Inferior parietal cortex (tissue), 1 donor: ENCODE results near the gene TTC12.
"Not testable (repeated sequence)": the region's sequence is repeated elsewhere in the genome, so short reads cannot be mapped to it uniquely, and the experiment has no call there.

ENCODE experiments used
- DNase-seq: peaks from one replicate; pipeline ENCODE4 v3.0.0-alpha.2; 2016; ENCODE audit errors: extremely low spot score

TTC12 gene

DNA sequence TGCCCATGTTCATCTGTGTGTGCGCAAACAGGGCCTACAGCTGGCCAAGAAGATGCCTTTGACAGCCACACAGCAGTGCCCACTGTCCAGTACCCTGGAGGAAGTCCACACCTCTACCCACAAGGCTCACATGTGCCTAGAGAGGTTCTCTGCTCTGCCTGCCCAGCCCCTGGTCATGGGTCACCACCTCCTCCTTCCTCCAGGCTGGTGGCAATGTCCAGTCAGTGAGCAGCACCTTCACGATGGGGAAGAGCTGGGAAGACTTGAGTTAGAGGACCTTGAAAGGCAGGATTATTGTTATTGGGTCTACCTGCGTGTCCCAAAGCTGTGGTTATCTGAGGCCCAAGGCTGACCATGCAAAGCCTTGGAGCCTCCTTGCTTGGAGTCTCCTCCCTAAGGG, 28.4 kb upstream of the TTC12 start:
- no peak for DNase-seq

DNA sequence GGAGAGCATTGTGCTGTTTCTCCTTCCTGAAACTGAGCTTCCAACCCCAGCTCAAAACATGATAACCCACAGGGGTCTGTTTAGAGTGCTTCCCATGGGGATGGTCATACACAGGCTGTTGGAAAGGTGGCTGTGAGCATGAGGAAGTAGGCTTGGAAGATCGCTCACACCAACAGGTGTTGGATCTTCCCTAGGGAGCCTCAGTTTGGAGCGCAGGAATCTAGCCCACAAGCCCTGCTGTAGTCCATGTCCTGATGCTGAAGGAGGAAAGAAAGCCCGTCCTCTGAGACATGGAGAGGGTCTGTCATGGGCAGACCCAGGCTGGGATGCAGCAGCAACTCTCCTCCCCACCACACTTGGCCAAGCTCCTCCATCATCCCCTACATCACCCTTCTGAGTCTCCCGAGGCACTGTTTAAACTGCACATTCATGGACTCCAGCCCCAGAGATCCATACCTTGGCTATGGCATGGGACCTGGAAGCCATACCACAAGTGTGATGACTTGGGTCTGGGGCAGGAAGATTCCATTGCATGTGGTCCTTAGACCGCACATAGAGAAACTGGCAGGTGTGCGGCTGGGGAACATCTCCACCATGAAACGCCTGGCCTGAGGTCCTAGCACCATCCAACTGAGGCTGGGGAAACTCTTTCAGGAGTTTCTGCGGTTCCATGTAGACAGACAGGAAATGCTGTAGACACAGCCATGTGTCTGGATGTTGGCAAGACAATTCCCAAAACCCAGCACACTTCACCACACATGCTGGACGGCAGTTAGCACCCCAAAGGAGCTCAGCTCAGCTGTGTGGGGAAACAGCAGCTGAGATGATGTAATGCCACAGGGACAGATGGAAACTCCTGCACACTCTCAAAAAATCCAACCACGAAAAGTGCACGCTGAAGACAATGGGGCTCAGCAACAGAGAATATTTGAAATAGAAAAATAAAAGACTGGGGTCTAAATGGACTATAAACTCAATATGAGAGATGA, 27.6 kb upstream of the TTC12 start:
- no peak for DNase-seq

DNA sequence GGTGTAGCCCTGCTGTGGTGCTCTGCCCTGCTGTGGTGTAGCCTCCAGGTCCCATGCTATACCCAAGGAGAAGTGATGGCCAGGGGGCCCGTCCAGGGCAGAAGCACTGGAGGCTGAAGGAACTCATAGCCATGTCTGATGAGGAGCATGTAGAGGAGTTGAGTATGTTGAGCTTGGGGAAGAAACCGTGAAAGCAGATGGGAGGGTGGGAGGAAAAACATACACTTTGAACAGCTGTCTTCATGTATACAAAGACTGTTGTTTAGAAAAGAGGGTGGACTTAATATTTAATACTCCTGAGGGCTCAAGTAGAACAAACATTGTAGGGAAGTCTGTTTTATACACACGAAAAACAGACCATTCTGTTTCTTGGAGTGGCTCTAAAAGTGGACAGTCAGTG, 26.6 kb upstream of the TTC12 start:
- DNase-seq = no peak

DNA sequence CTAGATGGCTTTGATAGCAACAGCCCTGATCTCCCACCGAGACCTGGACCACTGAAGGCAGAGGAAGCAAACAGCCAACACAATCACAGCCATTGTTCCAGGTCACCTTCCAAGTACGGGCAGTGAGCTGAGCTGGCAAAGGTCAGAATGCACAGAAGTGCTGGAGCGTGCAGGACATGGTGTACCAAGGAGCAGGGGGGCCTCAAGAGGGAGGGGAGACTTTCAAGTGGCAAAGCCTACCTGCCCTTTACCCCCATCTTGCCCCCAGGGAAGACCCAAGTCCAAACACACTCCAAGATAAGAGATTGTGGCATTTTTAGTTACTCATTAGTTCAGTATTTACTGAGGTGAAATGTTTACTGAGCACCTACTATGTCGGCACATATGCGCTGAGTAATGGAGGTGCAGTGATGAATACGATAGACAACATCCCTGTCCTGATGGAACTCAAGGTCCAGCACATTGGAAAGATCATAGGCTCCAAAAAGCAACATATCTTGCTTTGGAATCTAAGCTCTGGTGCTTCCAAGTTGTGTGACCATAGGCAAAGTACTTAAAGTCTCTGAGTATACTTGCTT, 26.0 kb upstream of the TTC12 start:
- no peak for DNase-seq

DNA sequence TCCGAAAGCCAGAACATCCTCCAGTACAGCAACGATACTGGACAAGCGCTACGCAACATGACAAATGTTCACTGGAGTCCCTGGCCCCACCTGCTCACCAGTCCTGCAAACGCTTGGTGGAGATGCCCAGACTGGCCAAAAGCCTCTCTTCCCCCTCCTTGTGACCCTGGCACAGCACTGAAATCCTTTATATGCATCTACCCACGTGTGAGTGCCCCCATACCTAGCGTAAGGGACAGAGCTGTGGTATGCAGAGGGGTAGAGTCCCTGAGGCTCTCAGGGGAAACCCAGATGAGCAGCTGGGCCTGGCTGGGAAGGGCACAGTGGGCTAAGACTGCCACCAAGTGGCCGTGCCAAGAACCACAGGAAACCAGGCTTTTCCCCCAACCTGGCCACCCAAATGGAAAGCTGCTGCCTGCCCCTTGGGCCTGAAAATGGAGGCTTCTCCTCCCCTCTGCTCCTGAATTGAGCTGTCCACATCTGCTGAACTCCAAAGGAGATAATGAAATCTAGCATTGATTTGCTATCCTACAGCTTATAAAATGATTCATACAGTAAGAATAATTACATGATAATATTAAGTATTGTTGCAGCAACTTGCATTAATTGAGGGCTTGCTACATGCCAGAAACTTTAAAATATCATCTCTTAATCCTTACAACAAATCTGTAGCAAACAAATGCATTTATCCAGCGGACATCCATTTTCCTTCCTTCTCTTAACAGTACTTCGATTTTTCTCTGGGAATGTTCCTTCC, 24.8 kb upstream of the TTC12 start:
- DNase-seq = peak; percentile 75

DNA sequence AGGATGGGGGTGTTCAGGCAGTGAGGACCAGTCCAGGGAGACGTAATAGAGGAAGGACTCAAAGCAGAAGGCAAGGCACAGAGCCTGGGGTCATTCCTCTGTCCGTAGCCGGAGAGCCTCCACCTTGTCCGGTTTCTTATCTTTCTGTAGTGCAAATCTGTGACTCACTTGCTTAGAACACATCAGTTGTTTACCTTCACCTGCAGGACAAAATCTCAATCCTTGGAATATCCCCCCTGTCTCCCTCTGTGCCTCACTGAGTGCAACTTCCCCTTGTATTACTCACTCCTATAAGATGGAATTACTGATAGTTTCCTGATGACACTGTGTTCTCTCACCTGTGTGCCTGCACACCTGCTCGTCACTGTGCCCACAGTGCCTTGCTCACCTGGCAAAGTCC, 20.4 kb upstream of the TTC12 start:
- DNase-seq = no peak

DNA sequence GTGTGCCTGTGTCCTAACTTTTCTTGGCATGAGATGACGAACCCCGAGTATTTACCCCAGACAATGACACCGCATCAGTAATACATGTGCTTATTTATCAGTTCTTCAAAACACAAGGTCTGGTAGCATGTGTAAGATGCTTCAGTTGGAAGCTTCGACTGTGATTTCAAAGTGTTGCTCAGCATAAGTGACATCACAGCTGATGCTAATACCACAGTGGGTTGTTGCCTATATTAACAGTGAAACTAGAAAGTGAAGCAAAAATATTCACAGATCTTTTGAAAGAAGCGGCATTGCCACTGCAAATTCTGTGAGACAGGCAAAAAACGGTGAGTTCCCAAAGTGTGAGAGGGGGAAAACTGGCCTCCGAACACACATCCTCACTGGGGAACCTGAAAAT, 18.4 kb upstream of the TTC12 start:
- DNase-seq = no peak

DNA sequence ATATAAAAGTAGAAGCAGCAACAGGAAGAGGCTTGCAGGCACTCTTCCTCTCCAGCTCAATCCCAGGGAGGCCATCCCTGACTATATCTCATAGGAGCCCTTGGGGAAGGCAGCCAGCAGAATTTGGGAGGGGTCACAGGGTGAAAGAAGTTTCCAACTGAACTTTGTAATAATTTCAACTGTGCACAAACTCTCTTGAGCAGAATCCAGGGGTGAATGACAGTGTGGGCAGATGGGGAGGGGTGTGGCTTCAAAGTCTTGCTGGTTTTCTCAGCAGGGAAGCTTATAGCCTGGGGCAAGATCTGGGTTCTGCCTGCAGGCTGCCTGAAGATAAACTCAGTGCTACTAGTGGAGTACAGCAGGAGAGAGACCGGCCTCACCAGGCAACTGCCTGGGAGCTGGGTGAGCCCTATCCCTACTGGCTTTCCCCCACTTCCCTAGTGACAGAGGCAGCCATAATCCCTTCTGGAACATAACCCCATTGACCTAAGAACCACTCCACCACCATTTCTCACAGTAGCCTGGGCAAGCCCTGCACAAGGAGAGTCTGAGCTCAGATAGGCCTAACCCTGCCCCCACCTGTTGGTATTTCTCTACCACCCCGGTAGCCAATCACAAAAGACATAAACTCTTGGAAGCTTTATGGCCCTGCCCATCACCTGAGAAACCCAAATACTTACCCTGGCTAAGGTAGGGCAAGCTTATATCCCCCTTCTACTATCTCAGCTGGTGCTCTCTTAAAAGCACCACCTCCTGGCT, 17.8 kb upstream of the TTC12 start:
- no peak for DNase-seq

DNA sequence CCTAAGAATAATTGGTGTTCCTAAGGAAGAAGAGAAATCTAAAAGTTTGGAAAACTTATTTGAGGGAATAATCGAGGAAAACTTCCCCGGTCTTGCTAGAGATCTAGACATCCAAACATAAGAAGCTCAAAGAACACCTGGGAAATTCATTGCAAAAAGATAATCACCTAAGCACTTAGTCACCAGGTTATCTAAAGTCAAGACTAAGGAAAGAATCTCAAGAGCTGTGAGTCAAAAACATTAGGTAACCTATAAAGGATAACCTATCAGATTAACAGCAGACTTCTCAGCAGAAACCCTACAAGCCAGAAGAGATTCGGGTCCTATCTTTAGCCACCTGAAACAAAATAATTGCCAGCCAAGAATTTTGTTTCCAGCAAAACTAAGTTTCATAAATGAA, 15.9 kb upstream of the TTC12 start:
- DNase-seq = not testable (repeated sequence)

DNA sequence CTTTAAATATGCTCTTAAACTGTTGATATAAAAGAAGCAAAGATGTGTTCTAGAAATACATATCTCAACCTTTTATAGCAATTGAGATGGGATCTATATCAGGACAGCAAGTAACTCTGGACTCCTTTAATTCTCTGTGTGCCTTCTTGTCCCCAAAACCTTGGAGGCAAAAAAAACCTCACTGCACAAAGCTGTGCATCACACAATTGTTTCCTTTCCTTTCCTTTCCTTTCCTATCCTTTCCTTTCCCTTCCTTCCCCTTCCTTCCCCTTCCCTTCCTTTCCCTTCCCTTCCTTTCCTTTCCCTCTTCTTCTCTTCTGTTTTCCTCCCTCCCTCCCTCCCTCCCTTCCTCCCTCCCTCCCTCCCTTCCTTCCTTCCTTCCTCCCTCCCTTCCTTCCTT, 9.5 kb upstream of the TTC12 start:
- DNase-seq = no peak

DNA sequence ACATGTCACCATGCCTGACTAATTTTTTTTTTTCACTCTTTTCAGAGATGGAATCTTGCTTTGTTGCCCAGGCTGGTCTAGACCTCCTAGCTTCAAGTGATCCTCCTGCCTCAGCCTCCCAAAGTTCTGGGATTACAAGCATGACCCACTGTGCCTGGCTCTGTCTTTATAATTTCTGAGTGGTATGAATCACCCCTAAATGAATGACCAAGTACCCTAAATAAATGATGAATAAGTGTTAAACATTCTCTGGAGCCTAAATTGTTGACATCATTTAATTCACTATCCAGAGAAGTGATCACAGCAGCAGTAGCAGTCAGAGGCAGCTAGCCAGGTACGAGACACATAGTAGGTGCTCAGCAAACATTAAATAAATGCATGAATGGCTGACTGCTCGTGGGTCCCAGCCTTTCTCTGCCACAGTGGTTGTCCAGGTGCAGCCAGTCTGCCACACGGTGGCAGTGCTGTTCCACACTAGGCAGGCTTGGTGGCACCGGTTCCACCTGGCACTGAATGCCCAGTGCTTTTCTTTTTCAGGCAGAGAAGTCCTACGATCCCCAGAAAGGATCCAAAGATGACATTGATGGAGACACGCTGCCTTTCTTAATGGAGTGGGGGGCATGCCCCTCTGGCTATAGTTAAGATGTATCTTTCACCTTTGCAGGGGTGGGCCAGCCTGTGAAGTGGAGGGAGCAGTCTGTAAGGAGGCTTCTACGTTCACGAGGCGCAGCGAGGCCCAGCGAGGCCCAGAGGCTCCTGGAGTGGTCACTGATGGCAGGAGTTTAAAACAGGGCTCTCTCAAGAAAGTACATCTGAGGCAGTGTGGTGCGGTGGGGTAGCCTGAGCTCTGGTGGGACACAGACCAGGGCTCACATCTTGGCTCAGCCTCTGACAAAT, 8.7 kb upstream of the TTC12 start:
- DNase-seq = peak; percentile 85

DNA sequence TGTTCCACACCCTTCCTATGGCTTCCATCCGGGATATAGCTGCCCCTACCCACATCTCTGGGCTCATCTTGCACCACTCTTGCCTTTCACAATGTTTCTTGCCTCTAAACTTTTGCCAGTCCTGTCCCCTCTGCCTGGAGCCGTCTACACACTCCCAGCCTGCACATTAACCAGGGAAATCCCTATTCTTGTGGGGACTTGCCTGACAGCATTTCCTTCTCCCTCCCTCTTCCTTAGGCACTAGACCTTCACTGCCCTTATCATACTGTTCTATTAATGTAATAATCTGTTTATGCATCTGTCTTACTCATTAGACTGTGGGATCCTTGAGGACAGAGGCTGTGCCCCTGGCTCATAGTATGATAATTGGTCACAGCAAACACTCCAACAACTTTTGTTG, 5.8 kb upstream of the TTC12 start:
- DNase-seq = no peak

DNA sequence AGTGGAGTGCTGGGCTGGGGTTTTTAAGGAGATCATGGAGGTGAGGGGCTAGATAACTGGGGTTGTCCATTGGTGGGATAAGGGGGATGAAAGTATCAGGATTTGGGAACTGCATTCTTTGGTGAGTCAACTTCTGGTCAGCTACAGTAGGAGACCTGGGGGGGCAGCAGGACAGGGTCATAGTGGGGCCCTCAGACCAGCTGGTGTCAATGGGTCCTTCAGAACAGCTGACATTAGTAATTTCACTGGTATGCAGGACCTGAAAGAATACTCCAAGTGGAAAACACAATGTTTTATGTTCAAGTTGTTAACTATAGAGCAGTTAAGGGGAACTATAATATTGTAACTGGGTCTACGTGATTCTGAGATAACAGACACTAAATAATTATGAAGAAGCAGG, 2.8 kb upstream of the TTC12 start:
- DNase-seq = no peak

DNA sequence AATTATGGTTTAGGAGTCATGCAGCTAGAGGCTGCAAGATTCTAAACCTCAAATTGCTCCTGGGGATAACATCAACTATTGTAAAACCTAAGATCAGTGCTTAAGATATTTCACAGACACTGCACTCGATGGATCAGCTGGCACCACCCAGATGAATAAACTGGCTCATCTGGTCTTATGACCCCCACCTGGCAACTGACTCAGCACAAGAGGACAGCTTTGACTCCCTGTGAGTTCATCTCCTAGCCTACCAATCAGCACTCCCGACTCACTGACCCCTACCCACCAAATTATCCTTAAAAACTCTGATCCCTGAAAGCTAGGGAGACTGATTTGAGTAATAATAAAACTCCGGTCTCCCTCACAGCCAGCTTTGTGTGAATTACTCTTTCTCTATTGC, 782 bp upstream of the TTC12 start:
- no peak for DNase-seq

DNA sequence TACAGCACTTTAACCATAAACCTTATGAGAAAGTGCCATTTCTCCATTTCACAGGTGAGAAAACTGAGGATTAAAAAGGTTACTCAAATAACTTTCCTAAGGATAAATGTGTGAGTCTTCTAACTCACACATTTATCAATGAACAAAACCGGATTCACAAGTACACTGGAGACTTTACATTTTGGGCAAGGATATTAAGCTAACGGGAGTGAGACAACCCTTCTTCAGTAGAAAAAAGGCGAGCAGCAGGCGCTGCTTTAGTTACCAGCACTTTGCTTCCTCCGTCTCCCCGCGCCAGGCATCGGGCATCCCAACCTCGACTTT, 356 bp upstream of the TTC12 start:
- no peak for DNase-seq

DNA sequence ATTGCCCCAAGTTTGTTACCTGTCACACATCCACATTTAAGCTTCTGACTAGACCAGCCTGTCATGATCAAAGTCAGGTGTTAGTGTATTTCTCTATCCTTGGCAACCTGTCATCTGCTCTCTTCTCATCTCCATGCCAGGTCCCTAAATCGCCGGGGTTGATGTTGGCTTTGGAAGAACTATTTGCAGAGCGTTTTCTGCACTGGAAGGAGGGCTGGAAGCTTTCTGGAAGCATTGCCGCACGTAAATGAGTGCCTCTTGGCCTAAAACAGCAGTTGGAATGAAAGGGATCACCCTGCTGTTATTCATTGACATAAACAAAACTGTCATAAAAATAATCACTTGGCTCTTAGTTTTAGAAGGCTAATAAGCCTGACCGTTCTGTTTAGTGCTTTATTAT, 1.4 kb downstream of the TTC12 start:
- no peak for DNase-seq

DNA sequence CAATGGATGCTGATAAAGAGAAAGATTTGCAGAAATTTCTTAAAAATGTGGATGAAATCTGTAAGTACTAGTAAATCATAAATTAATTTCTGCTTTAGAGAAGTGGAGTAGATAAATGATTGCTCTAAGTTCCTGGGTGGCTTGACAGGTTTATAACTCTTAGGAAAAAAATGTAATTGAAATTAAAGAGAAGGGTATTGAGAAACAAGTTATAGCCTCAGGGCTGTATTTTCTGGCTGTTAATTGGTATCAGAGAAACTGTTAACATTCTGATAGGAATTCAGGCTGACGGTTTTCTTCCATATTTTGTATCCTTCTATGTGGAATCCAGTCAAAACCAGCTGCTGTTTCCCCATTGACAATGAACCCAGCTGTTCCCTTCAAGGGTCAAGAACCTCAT, 1.9 kb downstream of the TTC12 start:
- DNase-seq = no peak

DNA sequence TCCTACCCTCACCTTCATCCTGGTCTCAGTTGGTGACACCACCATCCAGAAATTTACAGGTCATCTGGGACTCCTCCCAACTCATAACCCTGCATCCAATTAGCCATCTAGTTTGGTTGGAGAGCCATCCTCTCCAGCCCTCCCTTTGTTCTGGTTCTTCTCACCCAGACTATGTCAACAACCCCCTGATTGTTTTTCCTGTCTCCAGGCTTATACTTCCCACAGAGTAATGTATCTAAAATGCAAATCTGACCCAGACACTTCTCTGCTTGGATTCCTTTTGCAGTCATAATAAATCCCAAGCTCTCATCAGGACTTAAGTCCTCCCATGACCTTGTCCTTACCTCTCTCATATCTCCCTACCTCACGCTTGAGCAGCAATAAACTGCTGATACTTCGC, 3.0 kb downstream of the TTC12 start:
- no peak for DNase-seq

DNA sequence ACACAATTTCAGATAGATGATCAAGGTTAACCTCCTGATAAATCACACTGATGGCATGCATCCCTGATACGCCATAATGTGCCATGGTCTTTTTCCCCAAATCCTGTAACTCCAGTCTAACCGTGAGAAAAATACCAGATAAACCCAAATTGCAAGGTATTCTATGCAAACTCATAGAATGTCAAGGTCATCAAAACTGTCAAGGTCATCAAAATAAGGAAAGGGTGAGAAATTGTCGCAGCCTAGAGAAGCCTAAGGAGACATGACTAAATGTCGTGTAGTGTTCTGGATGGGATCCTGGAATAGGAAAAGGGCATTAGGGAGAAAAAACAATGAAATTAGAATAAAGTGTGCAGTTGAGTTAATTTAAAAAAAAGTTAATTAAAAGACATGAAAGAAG, 4.7 kb downstream of the TTC12 start:
- DNase-seq = no peak

DNA sequence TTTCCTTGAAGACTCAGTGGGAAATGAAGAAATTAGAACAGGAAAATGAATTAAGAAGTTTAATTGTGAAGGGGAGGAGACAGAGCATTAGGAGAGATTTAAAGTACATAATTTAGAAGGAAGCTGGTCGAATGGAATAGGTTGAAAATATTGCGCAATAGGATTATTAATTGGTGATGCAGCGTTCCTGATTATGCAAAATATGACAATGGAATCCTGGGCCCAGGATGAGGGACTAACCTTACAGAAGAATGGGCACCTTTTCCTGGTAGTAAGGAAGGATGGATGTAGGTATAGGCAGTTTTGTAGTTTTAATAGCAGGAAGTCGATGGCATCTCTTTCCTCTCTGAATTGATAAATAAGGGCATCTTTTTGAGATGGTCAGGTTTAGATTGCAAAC, 7.8 kb downstream of the TTC12 start:
- DNase-seq = no peak

DNA sequence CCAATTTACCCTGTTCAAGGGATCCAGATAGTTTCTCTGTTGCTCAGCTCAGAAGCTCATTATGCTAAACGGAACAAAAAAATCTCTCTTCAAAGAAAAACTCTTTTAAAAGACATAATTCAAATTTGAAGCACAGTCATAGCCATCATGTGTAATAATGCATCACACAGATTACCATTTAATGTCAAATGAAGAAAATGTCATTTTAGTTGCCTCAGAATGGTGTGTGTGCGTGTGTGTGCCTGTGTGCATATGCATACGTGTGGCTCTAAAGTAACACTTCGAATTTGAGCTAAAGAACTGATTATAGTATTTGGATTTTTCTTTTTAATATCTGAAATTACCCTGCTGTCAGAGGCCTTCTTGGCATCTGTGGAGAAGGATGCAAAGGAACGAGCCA, 9.9 kb downstream of the TTC12 start:
- no peak for DNase-seq
